ENCODE results near the gene ADRM1.

ADRM1 gene

DNA sequence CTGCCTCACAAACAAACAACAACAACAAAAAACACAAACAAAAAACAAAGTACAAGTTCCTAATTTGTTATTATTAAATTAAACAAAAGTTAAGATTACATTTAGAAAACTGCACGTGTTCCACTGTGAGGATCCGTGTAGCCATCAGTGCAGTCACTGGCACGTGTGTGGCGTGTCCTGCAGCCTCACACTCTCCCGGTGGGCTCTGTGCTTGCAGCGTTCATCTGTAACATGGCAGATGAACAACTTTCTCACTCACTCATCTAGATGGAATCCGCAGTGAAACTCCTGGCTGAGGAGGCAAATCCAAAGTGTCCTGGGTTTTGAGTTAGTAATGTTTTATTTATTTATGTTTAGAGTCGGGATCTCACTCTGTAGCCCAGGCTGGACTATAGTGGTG lies 12.9 kb upstream of the ADRM1 start:
- TF ChIP-seq EZH2 (IDR thresholded peaks at IDR 0.05; ENCODE audit: borderline replicate concordance, low read length), result no peak
- TF ChIP-seq, protein P1, sequence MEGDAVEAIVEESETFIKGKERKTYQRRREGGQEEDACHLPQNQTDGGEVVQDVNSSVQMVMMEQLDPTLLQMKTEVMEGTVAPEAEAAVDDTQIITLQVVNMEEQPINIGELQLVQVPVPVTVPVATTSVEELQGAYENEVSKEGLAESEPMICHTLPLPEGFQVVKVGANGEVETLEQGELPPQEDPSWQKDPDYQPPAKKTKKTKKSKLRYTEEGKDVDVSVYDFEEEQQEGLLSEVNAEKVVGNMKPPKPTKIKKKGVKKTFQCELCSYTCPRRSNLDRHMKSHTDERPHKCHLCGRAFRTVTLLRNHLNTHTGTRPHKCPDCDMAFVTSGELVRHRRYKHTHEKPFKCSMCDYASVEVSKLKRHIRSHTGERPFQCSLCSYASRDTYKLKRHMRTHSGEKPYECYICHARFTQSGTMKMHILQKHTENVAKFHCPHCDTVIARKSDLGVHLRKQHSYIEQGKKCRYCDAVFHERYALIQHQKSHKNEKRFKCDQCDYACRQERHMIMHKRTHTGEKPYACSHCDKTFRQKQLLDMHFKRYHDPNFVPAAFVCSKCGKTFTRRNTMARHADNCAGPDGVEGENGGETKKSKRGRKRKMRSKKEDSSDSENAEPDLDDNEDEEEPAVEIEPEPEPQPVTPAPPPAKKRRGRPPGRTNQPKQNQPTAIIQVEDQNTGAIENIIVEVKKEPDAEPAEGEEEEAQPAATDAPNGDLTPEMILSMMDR (IDR thresholded peaks at IDR 0.05; ENCODE audit: low read length), result no peak

DNA sequence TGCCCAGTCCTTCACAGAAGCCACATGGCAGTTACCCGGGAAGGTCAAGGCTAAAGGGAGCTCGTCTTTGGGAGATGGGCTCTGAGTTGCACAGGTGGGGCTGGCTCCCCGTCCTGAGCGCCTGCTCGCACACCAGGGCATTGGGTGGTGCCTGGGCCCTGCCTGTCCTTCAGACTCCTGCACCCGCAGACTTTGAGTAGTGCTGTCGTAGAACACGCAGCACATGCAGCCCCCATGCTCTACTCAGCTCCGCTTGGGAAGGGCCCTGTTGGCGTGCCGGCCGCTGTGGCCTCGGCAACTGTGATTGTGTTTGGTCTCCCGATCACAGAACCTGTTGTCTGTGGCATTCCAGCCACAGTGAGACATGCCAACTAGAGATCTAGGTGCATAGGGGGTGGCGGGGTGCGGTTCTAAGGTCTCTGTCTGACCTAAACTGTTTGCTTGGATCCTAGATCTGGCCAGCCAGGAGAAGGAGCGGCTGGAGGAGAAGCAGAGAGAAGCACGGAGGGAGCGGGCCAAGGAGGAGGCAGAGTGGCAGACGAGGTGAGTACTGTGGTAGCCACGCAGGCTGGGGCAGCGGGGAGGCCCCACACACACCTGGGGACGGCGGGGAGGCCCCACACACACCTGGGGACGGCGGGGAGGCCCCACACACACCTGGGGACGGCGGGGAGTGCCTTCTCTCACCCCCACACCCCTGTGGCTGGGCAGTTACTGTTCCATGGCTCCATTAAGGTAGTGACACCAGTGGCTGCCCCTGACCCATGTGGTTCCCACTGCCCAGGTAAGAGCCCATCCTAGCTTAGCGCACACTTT lies 11.3 kb upstream of the ADRM1 start:
- Histone ChIP-seq H2AFZ (ENCODE audit: low read length) (no peak overlapping the region), H4K20me1 (ENCODE audit: insufficient read depth, low read length) (no peaks in the 10 kb centered on the region), H3K4me3 (ENCODE audit: low read depth, low read length, poor library complexity, severe bottlenecking) (no peak overlapping the region), H3K79me2 (ENCODE audit: insufficient read depth, low read length) (no peaks in the 10 kb centered on the region), H3K27me3 (ENCODE audit: insufficient read depth, low read length) (no peaks in the 10 kb centered on the region), H3K9me2 (ENCODE audit: low read depth, low read length) (no peaks in the 10 kb centered on the region), H3K9ac (ENCODE audit: low read length) (no peak overlapping the region), H3K4me1 (ENCODE audit: insufficient read depth, low read length, severe bottlenecking) (peaks cover 20% of the 10 kb centered on the region), H3K36me3 (ENCODE audit: insufficient read depth, low read length) (peaks cover 26% of the 10 kb centered on the region), H3K27ac (ENCODE audit: low read depth, low read length, poor library complexity, severe bottlenecking) (no peak overlapping the region), H3F3A (ENCODE audit: insufficient read depth, low read length) (no peaks in the 10 kb centered on the region), H3K4me2 (ENCODE audit: low read length) (no peak overlapping the region), H3K9me3 (ENCODE audit: low read length) (no peaks in the 10 kb centered on the region)
- TF ChIP-seq, protein P1 (IDR thresholded peaks at IDR 0.05; ENCODE audit: low read length), result no peak
- no peak for TF ChIP-seq EZH2 (IDR thresholded peaks at IDR 0.05; ENCODE audit: borderline replicate concordance, low read length)

More for the DNA sequence above, 12.9 kb upstream of the ADRM1 start:
- Histone ChIP-seq H3K4me3 (ENCODE audit: low read depth, low read length, poor library complexity, severe bottlenecking) (no peak overlapping the region), H3K27me3 (ENCODE audit: insufficient read depth, low read length) (no peaks in the 10 kb centered on the region), H3K9ac (ENCODE audit: low read length) (no peak overlapping the region), H3K27ac (ENCODE audit: low read depth, low read length, poor library complexity, severe bottlenecking) (no peak overlapping the region), H3K36me3 (ENCODE audit: insufficient read depth, low read length) (peaks cover 26% of the 10 kb centered on the region), H2AFZ (ENCODE audit: low read length) (no peak overlapping the region), H3K9me2 (ENCODE audit: low read depth, low read length) (no peaks in the 10 kb centered on the region), H3F3A (ENCODE audit: insufficient read depth, low read length) (no peaks in the 10 kb centered on the region), H3K4me2 (ENCODE audit: low read length) (no peak overlapping the region), H3K79me2 (ENCODE audit: insufficient read depth, low read length) (no peaks in the 10 kb centered on the region), H4K20me1 (ENCODE audit: insufficient read depth, low read length) (no peaks in the 10 kb centered on the region), H3K9me3 (ENCODE audit: low read length) (no peaks in the 10 kb centered on the region), H3K4me1 (ENCODE audit: insufficient read depth, low read length, severe bottlenecking) (peaks cover 20% of the 10 kb centered on the region)

DNA sequence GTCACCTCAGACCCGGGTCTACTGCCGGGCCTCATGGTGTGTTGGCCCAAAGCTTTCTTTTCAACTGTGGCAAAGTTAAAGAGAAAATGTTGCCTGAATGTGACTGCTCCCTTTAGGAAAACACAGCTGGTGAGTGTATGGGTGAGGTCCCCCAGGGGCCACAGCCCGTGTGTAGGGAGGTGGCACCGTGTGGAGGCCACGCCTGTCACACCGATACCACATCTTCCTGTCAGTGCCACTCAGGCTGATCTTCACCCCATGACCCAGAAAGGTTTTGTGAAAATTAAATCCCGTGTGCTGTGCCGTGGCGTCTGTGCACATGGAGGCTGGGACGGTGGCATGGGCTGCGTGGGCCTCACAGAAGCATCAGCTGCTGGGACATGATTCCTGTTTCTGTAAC lies 10.7 kb upstream of the ADRM1 start:
- H3K9me2 ChIP-seq (ENCODE audit: low read depth, low read length), result no peaks in the 10 kb centered on the region
- no peaks in the 10 kb centered on the region for H3K27me3 ChIP-seq (ENCODE audit: insufficient read depth, low read length)
- H3K9me3 ChIP-seq (ENCODE audit: low read length), result no peaks in the 10 kb centered on the region
- H3F3A ChIP-seq (ENCODE audit: insufficient read depth, low read length), result no peaks in the 10 kb centered on the region
- no peak overlapping the region for H3K27ac ChIP-seq (ENCODE audit: low read depth, low read length, poor library complexity, severe bottlenecking)
- H3K9ac ChIP-seq (ENCODE audit: low read length), result no peak overlapping the region
- H3K4me1 ChIP-seq (ENCODE audit: insufficient read depth, low read length, severe bottlenecking), result peaks cover 20% of the 10 kb centered on the region
- H3K79me2 ChIP-seq (ENCODE audit: insufficient read depth, low read length), result no peaks in the 10 kb centered on the region
- H2AFZ ChIP-seq (ENCODE audit: low read length), result no peak overlapping the region
- no peak overlapping the region for H3K4me2 ChIP-seq (ENCODE audit: low read length)
- peaks cover 20% of the 10 kb centered on the region; the same call in 1 of the 2 replicates for H3K36me3 ChIP-seq (ENCODE audit: insufficient read depth, low read length)
- TF ChIP-seq EZH2 (IDR thresholded peaks at IDR 0.05; ENCODE audit: borderline replicate concordance, low read length), result no peak
- TF ChIP-seq, protein P1 (IDR thresholded peaks at IDR 0.05; ENCODE audit: low read length), result no peak
- H4K20me1 ChIP-seq (ENCODE audit: insufficient read depth, low read length), result no peaks in the 10 kb centered on the region
- H3K4me3 ChIP-seq (ENCODE audit: low read depth, low read length, poor library complexity, severe bottlenecking), result no peak overlapping the region
